PFSK-1 (cell line): Measurements from ENCODE around the gene SOS2.

Source experiments
- FOXP2 ChIP-seq: optimal IDR thresholded peaks from 2 replicates; pipeline ENCODE3; 2011; ENCODE audit warnings: borderline replicate concordance, control low read depth, inconsistent platforms; ENCODE audit not compliant: insufficient read depth; ENCODE audit errors: extremely low read length, extremely low read depth
- POLR2AphosphoS5 ChIP-seq: IDR thresholded peaks from 2 replicates; pipeline ENCODE4 v1.6.1; 2012; ENCODE audit warnings: low read depth, mild to moderate bottlenecking, control low read depth, low read length, moderate library complexity
- REST ChIP-seq, 2 experiments: IDR thresholded peaks; 2 replicates each; pipeline versions ENCODE4 v1.6.1 to v1.8.0; 2011 to 2012; ENCODE audit warnings: low read depth in 2 of 2, low read length in 2 of 2, control low read depth in 1 of 2, inconsistent platforms in 1 of 2, mild to moderate bottlenecking in 1 of 2, moderate library complexity in 1 of 2; ENCODE audit not compliant: insufficient read depth in 1 of 2
- SIN3A ChIP-seq: IDR thresholded peaks from 2 replicates; pipeline ENCODE4 v1.6.1; 2012; ENCODE audit warnings: mild to moderate bottlenecking, low read length, moderate library complexity, borderline replicate concordance; ENCODE audit not compliant: insufficient read depth

DNA sequence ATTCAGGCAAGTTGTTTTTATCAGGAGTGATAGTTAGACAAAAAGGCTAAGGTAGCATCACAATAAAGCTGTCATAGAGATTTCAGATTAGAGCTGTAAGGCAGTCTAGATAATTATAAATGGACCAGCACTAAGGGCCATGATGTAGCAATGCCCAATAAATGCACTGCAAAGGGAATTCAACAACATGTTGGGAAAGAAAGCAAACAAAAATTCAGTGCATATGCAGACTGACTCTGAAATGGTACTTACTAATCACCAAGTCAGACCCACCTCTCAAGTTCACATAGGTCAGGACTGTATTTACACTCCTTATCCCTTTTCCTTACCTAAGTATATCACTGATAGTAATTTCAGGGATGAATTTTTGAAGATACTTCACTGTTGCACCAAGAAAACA is 33.7 kb upstream of the SOS2 start:
- TF ChIP-seq POLR2AphosphoS5 (no peak), FOXP2 (no peak), SIN3A (no peak), REST (IDR thresholded peaks at IDR 0.05; ENCODE audit: insufficient read depth in 1 of 2, low read depth in 2 of 2, low read length in 2 of 2) (no peak)
